Activated T-cell treated with anti-CD3 and anti-CD28 coated beads for 48 hours (primary cell): ENCODE data around the gene NCEH1.
"Not testable (repeated sequence)": the region's sequence is repeated elsewhere in the genome, so short reads cannot be mapped to it uniquely, and the experiment has no call there.

Experiments used
- DNase-seq: peaks from one replicate; pipeline ENCODE4 v3.0.0-alpha.2; 2020; ENCODE audit warnings: low read depth

Gene NCEH1

DNA sequence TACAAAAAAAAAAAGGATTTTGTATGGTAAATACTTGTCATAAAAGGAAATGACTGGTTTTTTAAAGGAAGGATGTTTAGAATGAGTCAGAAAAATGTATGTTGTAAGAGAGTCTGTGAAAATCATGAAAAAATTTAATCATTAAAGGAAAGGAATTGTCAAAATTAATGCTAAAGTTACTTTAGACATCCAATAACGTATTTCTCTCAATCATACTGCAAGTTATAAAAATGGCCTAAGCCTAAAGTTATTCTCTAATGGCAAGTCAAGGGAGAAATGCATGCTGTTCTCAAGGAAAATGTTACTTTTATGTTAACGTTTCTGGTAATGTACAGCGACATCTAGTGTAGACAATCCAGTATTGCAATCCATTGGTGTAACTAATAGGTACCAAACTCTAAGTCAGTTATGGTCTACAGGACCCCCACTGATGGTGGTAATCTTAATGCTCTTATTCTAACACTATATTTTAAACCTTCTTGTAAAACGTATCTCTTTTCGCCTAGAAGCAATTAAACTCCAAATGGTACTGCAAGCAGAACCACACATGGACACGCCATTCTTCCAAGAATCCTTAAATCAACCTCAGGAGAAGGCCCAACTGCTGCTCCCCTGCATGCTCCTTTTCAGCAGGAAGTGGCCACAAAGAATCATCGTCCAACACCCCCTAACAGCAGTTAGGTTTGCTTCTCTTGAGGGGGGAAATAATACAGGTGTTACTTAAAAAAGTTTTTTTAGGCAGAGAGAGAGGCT is 35.2 kb downstream of the NCEH1 start:
- DNase-seq = no peak

DNA sequence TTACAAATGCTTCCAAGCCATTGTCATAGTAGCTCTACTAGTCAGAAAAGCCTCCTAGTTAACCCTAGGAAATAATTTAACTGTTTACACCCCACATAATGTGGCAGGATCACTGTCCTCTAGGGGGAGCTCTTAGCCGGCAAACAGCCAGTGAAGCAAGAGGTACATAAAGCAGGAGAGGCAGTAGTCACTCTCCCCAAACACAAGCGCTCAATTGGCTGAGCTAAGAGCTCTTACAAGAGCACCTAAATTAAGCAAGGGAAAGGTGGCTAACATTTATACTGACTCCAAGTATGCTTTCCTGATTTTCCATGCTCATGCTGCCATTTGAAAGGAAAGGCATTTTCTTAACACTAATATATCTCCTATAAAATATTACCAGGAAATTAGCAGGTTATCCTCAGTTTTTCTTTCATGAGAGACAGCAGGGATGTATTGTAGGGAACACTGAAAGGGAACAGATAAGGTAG is 37.6 kb downstream of the NCEH1 start:
- DNase-seq = peak; percentile 52

DNA sequence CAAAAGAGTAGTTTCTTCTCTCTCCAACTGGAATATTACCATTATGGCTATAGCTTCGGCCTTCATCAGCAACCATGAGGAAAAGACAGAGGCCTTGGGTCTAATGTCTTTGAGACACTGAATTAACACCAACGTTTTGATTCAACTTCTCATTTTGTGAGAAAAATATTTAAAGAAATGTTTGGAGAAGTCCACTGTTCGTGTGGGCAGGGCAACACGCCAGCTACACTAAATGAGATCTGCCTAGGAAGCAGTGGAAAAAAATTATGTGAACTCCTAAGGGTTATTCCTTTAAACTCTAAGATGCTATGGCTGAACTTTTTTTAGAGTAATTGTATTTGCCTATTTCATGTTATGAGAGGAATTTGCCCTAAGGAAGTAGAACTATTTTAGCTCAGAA is 41.8 kb downstream of the NCEH1 start:
- no peak for DNase-seq

GRCh38 chr3:172666873-172667694 is 43.8 kb downstream of the NCEH1 start:
- DNase-seq = peak; percentile 53

GRCh38 chr3:172666181-172666872 is 44.5 kb downstream of the NCEH1 start:
- DNase-seq = no peak

DNA sequence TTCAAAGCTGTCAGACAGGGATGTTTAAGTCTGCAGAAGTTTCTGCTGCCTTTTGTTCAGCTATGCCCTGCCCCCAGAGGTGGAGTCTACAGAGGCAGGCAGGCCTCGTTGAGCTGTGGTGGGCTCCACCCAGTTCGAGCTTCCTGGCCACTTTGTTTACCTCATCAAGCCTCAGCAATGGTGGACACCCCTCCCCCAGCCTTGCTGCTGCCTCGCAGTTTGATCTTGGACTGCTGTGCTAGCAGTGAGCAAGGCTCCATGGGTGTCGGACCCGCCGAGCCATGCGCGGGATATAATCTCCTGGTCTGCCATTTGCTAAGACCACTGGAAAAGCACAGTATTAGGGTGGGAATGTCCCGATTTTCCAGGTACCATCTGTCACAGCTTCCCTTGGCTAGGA is 45.4 kb downstream of the NCEH1 start:
- DNase-seq = not testable (repeated sequence)

GRCh38 chr3:172660421-172660820 is 50.4 kb downstream of the NCEH1 start:
- not testable (repeated sequence) for DNase-seq

GRCh38 chr3:172659246-172660002 is 51.4 kb downstream of the NCEH1 start:
- DNase-seq = no peak

- DNase-seq = no peak
These were observed 52.3 kb downstream of the NCEH1 start for GRCh38 chr3:172658344-172659245.

DNA sequence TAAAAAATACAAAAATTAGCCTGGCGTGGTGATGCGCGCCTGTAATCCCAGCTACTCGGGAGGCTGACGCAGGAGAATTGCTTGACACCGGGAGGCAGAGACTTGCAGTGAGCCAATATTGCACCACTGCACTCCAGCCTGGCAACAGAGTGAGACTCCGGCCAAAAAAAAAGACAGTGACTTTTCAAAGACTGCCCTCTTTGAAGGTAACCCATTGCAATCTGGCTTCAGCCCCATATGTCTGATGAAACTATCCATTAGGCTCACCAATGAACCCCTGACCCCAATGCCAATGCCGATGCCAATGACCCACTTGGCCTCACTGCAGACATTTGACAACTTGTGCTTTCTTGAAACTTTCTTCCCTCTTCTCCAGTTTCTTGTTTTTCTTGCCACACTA is 54.3 kb downstream of the NCEH1 start:
- DNase-seq = no peak

- DNase-seq = no peak
These were observed 55.5 kb downstream of the NCEH1 start for GRCh38 chr3:172655388-172655787.

- DNase-seq = no peak
These were observed 56.4 kb downstream of the NCEH1 start for GRCh38 chr3:172654470-172654869.

DNA sequence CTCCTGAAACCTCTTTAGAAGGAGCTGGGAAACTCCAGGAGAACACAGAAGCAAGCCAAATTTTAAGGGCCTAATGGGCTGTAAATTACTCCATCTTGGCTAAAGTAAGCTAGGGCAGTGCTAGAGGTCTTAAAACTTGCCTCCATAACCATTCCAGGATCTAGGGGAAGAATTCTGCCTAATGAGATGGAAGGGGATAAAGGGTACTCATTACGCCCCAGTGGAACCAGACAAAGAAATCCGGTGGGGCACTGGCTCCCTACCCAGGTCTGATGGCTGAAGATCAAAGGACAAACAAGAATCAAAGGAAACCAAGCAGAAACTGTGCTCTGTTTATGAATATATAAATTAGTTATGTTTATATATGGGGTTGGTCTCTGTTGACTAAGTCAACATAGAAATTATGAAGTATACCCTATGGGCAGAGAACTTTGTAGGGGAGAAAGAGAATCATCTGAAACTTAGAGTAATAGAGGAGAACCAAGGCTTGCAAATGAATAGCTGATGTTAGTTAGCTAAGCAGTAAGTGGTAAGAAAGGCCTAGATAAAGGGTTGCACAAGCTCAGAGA is 57.8 kb downstream of the NCEH1 start:
- DNase-seq = no peak

- DNase-seq = no peak
These were observed 58.8 kb downstream of the NCEH1 start for GRCh38 chr3:172651936-172652625.

GRCh38 chr3:172649987-172650386 is 60.9 kb downstream of the NCEH1 start:
- DNase-seq = no peak

GRCh38 chr3:172648747-172649146 is 62.1 kb downstream of the NCEH1 start:
- no peak for DNase-seq

DNA sequence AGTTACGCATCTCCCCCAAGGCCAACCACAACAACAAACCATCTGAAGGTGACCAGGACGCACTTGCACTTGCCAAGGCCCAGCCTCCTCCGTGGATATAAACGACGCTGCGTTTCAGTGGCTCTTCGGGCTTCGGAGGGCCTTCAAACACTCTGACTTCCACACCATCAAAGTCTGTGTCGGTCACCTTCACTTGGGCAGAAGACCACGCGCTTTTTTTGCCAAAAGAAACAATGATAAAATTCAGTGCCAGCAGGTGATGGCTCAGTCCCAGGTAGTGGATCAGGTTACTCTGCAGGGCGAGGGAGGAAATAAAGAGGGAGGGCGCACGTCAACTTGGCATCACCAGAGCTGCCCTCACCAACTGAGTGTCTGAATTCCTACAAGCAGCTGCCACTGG is 63.0 kb downstream of the NCEH1 start:
- DNase-seq = no peak

GRCh38 chr3:172647080-172647479 is 63.8 kb downstream of the NCEH1 start:
- DNase-seq = no peak

GRCh38 chr3:172646439-172647015 is 64.3 kb downstream of the NCEH1 start:
- no peak for DNase-seq

DNA sequence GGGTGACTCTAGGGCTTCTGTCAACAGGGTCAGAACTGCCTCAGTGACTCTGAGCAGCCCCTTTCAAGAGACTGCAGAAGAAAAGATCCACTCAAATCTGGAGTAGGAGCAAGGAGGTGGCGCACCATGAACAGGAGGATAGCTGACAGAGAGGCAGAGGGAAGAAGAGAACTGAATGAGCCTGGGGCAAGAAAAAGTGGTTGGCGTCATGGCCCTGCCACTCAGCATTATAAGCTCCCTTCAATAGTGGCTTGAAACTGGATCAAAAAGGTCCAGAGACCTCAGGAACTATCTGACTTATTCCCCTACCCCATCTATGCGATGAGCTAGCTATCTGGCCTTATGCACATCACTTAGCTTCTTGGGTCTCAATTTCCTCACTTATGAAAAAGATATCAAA is 66.6 kb downstream of the NCEH1 start:
- DNase-seq = no peak
